ENCODE measurements around the gene PSEN1.

PSEN1 gene

GRCh38 chr14:73136387-73137225, at the start of gene PSEN1:
PSEN1 (plus strand) TSS chr14:73136507; CDS start chr14:73148020, 11,513 bp downstream.
- peak; percentile 94 for DNase-seq

GRCh38 chr14:73091044-73091443, 45.3 kb upstream of the PSEN1 start:
- DNase-seq = no peak

GRCh38 chr14:73097421-73097820, 38.9 kb upstream of the PSEN1 start:
- DNase-seq = no peak

GRCh38 chr14:73100334-73100733, 36.0 kb upstream of the PSEN1 start:
- DNase-seq = no peak

GRCh38 chr14:73102806-73103497, 33.4 kb upstream of the PSEN1 start:
- DNase-seq = no peak

DNA sequence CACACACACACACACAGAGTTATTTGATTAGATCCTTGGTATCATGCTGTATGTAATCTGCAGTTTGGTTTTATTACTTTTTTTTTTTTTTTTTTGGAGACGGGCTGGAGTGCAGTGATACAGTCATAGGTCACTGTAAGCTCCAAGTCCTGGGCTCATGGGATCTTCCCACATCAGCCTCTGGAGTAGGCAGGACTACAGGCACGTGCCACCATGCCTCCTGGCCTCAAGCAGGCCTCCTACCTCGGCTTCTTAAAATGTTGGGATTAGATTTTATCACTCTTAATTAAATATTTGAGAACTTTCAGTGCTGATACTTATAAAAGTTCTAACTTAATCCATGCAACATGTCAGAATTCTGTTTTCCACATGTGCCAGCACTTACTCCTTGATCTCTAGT, 31.3 kb upstream of the PSEN1 start:
- no peak for DNase-seq

DNA sequence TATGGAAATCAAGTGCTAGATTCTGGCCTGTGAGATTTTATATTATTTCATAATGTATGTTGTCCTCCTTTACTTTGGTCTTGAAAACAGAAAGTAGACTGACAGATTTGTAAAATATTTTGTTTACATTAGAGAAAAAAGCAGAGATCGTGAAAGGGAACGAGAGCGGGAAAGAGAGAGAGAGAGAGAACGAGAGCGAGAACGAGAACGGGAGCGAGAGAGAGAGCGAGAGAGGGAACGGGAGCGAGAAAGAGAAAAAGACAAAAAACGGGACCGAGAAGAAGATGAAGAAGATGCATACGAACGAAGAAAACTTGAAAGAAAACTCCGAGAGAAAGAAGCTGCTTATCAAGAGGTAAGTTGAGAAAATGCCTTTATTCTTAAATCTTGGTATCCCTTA, 30.6 kb upstream of the PSEN1 start:
- DNase-seq = no peak

GRCh38 chr14:73116079-73116665, 20.1 kb upstream of the PSEN1 start:
- DNase-seq = no peak

DNA sequence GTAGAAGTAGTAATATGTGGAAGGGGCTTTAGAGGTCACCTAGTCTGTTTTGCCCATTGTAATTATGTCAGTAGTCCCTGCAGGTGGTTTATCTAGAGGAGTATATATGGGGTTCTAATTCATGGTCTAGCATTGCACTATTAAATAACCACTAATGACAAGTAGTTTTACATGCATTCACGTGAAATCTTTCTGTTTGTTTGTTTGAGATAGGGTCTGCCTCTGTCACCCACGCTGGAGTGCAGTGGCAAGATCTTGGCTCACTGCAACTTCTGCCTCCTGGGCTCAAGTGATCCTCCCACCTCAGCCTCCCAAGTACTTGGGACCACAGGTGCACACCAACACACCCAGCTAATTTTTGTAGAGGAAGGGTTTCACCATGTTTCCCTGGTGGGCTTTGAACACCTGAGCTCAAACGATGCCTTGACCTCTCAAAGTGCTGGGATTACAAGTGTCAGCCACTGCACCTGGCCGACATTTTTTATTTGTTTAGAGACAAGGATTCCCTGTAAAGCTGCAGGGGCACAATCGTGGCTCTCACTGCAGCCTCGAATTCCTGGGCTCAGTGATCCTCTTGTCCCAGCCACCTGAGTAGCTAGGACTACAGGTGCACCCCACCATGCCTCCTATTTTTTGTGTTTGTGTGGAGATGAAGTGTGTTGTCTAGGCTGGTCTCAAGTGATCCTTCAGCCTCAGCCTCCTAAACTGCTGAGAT, 12.0 kb upstream of the PSEN1 start:
- DNase-seq = no peak

GRCh38 chr14:73125169-73125588, 11.1 kb upstream of the PSEN1 start:
- no peak for DNase-seq

DNA sequence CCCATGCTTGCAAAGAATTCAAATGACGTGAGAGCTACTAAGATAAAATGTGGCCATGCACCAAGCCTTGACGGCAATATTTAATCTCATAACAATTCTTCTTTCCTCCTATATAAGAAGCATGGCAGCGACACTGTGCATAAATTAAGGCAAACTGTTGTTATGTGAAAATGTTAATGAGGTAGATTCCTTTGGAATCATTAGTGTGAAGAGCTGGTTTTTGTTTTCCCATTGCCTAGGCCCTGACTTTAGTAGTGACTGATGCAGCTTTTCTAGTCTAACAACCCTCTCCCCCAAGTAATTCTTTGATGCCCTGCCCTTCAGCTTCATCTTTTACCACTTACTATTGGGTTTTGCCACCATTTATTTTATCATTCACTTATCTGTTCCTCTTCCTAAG, 10.6 kb upstream of the PSEN1 start:
- DNase-seq = no peak

GRCh38 chr14:73133795-73134194, 2.5 kb upstream of the PSEN1 start:
- no peak for DNase-seq

GRCh38 chr14:73136085-73136386, 271 bp upstream of the PSEN1 start:
- DNase-seq = no peak

- DNase-seq = no peak
Observed at GRCh38 chr14:73140811-73141323, 4.6 kb downstream of the PSEN1 start.

GRCh38 chr14:73142216-73142615, 5.9 kb downstream of the PSEN1 start:
- DNase-seq = no peak

DNA sequence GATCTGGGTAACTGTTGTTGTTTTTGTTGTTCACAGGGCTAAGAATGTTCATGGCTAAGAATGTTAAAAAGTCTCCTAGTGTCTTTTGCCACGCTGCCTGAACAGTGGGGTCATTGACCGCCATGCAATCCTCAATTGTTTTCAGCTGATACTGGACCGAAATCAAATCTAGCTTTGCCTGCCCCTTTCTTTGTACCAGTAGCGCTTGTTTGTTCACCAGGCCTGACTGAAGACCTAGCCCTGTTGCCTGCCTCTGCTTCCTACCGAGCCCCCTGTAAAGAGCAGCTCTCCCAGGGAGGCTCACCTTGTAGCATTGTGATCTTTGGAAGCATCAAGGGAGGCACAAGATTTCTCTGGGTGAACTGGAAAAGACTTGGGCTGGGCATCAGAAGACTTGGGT, 6.7 kb downstream of the PSEN1 start:
- DNase-seq = no peak

DNA sequence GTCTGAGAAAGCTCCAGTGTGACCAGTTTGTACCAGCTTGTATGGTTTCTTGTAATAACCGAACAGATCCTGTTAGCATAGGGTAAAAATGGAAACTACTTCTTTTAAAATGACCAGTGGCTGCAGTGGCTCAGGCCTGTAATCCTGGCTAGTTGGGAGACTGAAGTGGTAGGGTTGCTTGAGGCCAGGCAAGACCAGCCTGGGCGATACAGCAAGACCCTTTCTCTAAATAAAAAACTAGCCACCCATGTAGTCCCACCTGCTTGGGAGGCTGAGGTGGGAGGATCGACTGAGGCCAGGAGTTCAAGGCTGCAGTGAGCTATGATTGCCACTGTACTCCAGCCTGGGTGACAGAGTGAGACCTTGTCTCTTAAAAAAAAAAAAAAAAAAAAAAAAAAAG, 7.3 kb downstream of the PSEN1 start:
- DNase-seq = no peak

DNA sequence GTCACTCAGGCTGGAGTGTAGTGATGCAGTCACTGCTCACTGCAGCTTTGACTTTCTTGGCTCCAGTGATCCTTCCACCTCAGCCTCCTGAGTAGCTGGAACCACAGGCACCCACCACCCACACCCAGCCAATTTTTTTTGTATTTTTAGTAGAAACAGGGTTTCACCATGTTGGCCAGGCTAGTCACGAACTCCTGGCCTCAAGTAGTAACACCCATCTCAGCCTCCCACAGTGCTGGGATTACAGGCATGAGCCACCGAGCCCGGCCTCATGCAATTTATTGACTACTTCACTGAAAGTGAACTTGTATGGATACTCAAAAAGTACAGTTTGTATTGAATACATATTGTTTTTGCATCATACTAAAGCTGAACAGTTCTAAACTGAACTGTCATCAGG, 9.1 kb downstream of the PSEN1 start:
- no peak for DNase-seq

DNA sequence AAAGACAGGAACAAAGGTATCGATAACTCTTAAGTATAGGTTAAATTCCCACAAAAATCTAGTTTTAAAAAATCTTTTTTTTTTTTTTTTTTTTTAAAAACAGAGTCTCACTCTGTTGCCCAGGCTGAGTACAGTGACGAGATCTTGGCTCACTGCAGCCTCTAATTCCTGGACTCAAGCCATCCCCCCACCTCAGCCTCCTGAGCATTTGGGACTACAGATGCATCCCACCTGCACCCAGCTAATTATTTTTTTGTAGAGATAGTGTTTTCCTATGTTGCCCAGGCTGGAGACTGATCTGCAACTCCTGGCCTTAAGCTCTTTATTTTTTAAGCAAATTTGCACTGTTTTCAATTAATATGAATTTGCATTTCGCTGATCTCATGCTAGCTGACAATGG, 9.8 kb downstream of the PSEN1 start:
- DNase-seq = peak; percentile 61

GRCh38 chr14:73149753-73150152, 13.4 kb downstream of the PSEN1 start:
- no peak for DNase-seq

- DNase-seq = no peak
Observed at GRCh38 chr14:73153272-73153671, 17.0 kb downstream of the PSEN1 start.

DNA sequence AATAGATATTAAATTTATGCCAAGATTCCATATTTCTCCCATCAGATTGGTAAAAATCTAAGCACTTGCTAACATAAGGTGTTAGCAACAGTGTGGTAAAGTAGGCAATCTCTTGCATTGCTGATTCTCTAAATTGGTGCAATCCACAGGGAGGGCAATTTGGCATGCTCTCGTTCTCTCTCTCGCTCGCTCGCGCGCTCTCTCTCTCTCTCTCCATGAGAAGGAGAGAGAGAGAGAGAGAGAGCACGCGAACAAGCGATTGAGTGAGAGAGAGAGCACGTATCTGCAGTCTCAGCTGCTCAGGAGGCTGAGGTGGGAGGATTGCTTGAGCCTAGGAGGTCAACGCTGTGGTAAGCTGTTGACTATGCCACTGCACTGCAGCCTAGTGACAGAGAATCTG, 25.9 kb downstream of the PSEN1 start:
- DNase-seq = no peak

- DNase-seq = no peak
Observed at GRCh38 chr14:73166399-73166798, 30.1 kb downstream of the PSEN1 start.

Data from NCI-H2171 treated with DMSO at 0.1 percent for 48 hours (cell line).